Muscle layer of duodenum (tissue), 2 donors: ENCODE results near the gene STH.

Source experiments
- H3K27ac ChIP-seq: one replicate; pipeline ENCODE4 v1.7.0; 2013; ENCODE audit warnings: mild to moderate bottlenecking, low read length
- H3K27me3 ChIP-seq: one replicate; pipeline ENCODE4 v1.7.0; 2013; ENCODE audit warnings: low read depth, mild to moderate bottlenecking, control low read depth, low read length
- H3K36me3 ChIP-seq, 2 donors: one replicate each; pipeline ENCODE4 v1.7.0; 2013; ENCODE audit warnings: low read length in 2 of 2, control low read depth in 1 of 2, mild to moderate bottlenecking in 1 of 2; ENCODE audit not compliant: insufficient read depth in 2 of 2, control insufficient read depth in 1 of 2
- H3K4me1 ChIP-seq, 2 donors: one replicate each; pipeline ENCODE4 v1.7.0; 2013; ENCODE audit warnings: low read length in 2 of 2, mild to moderate bottlenecking in 2 of 2, control low read depth in 1 of 2, moderate library complexity in 1 of 2; ENCODE audit not compliant: insufficient read depth in 2 of 2, control insufficient read depth in 1 of 2
- H3K4me3 ChIP-seq, 2 donors: one replicate each; pipeline ENCODE4 v1.7.0; 2013; ENCODE audit warnings: low read length in 2 of 2, low read depth in 1 of 2, mild to moderate bottlenecking in 1 of 2
- H3K9me3 ChIP-seq, 2 donors: one replicate each; pipeline ENCODE4 v1.7.0; 2013; ENCODE audit warnings: low read length in 2 of 2, control low read depth in 1 of 2, mild to moderate bottlenecking in 1 of 2; ENCODE audit not compliant: control insufficient read depth in 1 of 2
- donor health status: healthy.

Gene STH

DNA sequence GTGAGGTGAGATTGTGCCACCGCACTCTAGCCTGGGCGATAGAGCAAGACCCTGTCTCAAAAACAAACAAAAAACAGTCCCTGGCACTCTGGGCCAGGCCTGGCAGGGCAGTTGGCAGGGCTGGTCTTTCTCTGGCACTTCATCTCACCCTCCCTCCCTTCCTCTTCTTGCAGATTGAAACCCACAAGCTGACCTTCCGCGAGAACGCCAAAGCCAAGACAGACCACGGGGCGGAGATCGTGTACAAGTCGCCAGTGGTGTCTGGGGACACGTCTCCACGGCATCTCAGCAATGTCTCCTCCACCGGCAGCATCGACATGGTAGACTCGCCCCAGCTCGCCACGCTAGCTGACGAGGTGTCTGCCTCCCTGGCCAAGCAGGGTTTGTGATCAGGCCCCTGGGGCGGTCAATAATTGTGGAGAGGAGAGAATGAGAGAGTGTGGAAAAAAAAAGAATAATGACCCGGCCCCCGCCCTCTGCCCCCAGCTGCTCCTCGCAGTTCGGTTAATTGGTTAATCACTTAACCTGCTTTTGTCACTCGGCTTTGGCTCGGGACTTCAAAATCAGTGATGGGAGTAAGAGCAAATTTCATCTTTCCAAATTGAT is 24.8 kb downstream of the STH start:
- no peaks in the 10 kb centered on the region for H3K27me3 ChIP-seq
- no peak overlapping the region for H3K4me3 ChIP-seq
- peaks cover 4 to 22% of the 10 kb centered on the region in 2 donors for H3K36me3 ChIP-seq
- H3K4me1 ChIP-seq, result peaks cover 0 to 4% of the 10 kb centered on the region in 2 donors
- no peaks in the 10 kb centered on the region for H3K9me3 ChIP-seq
- no peak overlapping the region for H3K27ac ChIP-seq

- peaks cover 0 to 4% of the 10 kb centered on the region in 2 donors for H3K4me1 ChIP-seq
- H3K27ac ChIP-seq, result no peak overlapping the region
- H3K27me3 ChIP-seq, result no peaks in the 10 kb centered on the region
- peaks cover 4 to 22% of the 10 kb centered on the region in 2 donors for H3K36me3 ChIP-seq
- H3K4me3 ChIP-seq, result no peak overlapping the region
- no peaks in the 10 kb centered on the region for H3K9me3 ChIP-seq
These were observed 25.5 kb downstream of the STH start for GRCh38 chr17:46024590-46024989.

DNA sequence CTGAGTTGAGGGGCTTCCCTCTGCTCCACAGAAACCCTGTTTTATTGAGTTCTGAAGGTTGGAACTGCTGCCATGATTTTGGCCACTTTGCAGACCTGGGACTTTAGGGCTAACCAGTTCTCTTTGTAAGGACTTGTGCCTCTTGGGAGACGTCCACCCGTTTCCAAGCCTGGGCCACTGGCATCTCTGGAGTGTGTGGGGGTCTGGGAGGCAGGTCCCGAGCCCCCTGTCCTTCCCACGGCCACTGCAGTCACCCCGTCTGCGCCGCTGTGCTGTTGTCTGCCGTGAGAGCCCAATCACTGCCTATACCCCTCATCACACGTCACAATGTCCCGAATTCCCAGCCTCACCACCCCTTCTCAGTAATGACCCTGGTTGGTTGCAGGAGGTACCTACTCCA is 26.0 kb downstream of the STH start:
- Histone ChIP-seq H3K4me1 (peaks cover 0 to 4% of the 10 kb centered on the region in 2 donors), H3K36me3 (peaks cover 4 to 22% of the 10 kb centered on the region in 2 donors), H3K27ac (no peak overlapping the region), H3K27me3 (no peaks in the 10 kb centered on the region), H3K4me3 (no peak overlapping the region), H3K9me3 (no peaks in the 10 kb centered on the region)

DNA sequence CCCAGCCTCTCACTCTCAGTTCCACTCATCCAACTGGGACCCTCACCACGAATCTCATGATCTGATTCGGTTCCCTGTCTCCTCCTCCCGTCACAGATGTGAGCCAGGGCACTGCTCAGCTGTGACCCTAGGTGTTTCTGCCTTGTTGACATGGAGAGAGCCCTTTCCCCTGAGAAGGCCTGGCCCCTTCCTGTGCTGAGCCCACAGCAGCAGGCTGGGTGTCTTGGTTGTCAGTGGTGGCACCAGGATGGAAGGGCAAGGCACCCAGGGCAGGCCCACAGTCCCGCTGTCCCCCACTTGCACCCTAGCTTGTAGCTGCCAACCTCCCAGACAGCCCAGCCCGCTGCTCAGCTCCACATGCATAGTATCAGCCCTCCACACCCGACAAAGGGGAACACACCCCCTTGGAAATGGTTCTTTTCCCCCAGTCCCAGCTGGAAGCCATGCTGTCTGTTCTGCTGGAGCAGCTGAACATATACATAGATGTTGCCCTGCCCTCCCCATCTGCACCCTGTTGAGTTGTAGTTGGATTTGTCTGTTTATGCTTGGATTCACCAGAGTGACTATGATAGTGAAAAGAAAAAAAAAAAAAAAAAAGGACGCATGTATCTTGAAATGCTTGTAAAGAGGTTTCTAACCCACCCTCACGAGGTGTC is 26.6 kb downstream of the STH start:
- Histone ChIP-seq H3K4me3 (no peak overlapping the region), H3K4me1 (peaks cover 0 to 4% of the 10 kb centered on the region in 2 donors), H3K36me3 (peaks cover 9 to 27% of the 10 kb centered on the region in 2 donors), H3K27ac (no peak overlapping the region), H3K9me3 (no peaks in the 10 kb centered on the region), H3K27me3 (no peaks in the 10 kb centered on the region)

DNA sequence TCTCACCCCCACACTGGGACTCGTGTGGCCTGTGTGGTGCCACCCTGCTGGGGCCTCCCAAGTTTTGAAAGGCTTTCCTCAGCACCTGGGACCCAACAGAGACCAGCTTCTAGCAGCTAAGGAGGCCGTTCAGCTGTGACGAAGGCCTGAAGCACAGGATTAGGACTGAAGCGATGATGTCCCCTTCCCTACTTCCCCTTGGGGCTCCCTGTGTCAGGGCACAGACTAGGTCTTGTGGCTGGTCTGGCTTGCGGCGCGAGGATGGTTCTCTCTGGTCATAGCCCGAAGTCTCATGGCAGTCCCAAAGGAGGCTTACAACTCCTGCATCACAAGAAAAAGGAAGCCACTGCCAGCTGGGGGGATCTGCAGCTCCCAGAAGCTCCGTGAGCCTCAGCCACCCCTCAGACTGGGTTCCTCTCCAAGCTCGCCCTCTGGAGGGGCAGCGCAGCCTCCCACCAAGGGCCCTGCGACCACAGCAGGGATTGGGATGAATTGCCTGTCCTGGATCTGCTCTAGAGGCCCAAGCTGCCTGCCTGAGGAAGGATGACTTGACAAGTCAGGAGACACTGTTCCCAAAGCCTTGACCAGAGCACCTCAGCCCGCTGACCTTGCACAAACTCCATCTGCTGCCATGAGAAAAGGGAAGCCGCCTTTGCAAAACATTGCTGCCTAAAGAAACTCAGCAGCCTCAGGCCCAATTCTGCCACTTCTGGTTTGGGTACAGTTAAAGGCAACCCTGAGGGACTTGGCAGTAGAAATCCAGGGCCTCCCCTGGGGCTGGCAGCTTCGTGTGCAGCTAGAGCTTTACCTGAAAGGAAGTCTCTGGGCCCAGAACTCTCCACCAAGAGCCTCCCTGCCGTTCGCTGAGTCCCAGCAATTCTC is 27.4 kb downstream of the STH start:
- Histone ChIP-seq H3K36me3 (peaks cover 17 to 34% of the 10 kb centered on the region in 2 donors), H3K27me3 (no peaks in the 10 kb centered on the region), H3K9me3 (no peaks in the 10 kb centered on the region), H3K27ac (no peak overlapping the region), H3K4me1 (peaks cover 0 to 4% of the 10 kb centered on the region in 2 donors), H3K4me3 (no peak overlapping the region)

GRCh38 chr17:46027048-46027975 is 28.3 kb downstream of the STH start:
- Histone ChIP-seq H3K4me1 (peaks cover 0 to 4% of the 10 kb centered on the region in 2 donors), H3K4me3 (no peak overlapping the region), H3K27ac (no peak overlapping the region), H3K36me3 (peaks cover 26 to 39% of the 10 kb centered on the region in 2 donors), H3K27me3 (no peaks in the 10 kb centered on the region), H3K9me3 (no peaks in the 10 kb centered on the region)

DNA sequence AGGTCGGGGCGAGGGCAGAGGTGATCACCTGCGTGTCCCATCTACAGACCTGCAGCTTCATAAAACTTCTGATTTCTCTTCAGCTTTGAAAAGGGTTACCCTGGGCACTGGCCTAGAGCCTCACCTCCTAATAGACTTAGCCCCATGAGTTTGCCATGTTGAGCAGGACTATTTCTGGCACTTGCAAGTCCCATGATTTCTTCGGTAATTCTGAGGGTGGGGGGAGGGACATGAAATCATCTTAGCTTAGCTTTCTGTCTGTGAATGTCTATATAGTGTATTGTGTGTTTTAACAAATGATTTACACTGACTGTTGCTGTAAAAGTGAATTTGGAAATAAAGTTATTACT is 28.9 kb downstream of the STH start:
- H3K4me1 ChIP-seq, result peaks cover 0 to 4% of the 10 kb centered on the region in 2 donors
- H3K4me3 ChIP-seq, result no peak overlapping the region
- H3K9me3 ChIP-seq, result no peaks in the 10 kb centered on the region
- peaks cover 32 to 39% of the 10 kb centered on the region in 2 donors for H3K36me3 ChIP-seq
- no peak overlapping the region for H3K27ac ChIP-seq
- H3K27me3 ChIP-seq, result no peaks in the 10 kb centered on the region

DNA sequence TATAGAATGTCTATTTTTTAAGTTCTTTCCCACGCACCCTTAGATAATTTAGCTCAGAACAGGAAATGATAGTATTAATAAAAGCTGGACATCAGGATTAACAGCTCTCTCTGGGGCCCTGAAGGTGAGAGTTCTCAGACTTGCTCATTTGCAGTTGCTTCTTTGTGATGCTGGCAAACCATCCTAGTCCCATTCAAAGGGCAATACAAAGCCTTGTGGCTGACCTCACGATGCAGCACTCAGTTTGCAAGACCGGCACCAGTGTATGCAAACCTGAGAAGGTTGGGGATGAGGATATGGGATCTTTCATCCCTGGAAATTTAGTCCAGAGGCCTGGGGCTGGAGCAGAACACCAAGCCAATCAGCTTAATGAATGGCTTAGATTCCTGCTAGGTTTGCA is 29.3 kb downstream of the STH start:
- Histone ChIP-seq H3K4me3 (no peak overlapping the region), H3K27me3 (no peaks in the 10 kb centered on the region), H3K9me3 (no peaks in the 10 kb centered on the region), H3K27ac (no peak overlapping the region), H3K36me3 (peaks cover 36 to 42% of the 10 kb centered on the region in 2 donors), H3K4me1 (peaks cover 0 to 4% of the 10 kb centered on the region in 2 donors)

- H3K4me1 ChIP-seq, result peaks cover 0 to 4% of the 10 kb centered on the region in 2 donors
- no peaks in the 10 kb centered on the region for H3K27me3 ChIP-seq
- no peak overlapping the region for H3K27ac ChIP-seq
- H3K36me3 ChIP-seq, result peaks cover 43 to 49% of the 10 kb centered on the region in 2 donors
- H3K4me3 ChIP-seq, result no peak overlapping the region
- H3K9me3 ChIP-seq, result no peaks in the 10 kb centered on the region
These were observed 30.0 kb downstream of the STH start for GRCh38 chr17:46028981-46029565.

DNA sequence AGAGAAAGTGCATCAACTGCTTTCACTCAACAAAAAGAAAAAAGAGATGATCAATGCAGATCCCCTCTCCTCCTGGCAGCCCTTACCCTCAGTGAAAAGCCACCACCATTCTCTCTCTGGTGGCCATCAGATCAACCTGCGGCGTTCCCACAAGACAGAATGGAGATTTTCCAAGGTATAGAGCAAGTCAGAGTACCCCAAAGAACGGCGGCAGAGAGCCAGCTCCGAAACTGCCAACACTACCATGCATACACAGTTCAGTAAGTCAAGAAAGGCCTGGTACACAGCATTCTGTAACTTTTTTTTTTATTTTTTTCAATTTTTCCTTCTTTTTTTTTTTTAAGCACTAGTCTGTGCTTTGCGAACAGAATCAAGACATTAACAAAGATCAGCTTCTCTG is 30.6 kb downstream of the STH start:
- H3K4me3 ChIP-seq, result no peak overlapping the region
- no peaks in the 10 kb centered on the region for H3K9me3 ChIP-seq
- H3K36me3 ChIP-seq, result peaks cover 48 to 54% of the 10 kb centered on the region in 2 donors
- H3K27me3 ChIP-seq, result no peaks in the 10 kb centered on the region
- no peak overlapping the region for H3K27ac ChIP-seq
- peaks cover 0 to 7% of the 10 kb centered on the region in 2 donors for H3K4me1 ChIP-seq
